ENCODE results near the gene EIF2B4. TPM values are rescaled to one million over a fixed set of nuclear protein-coding genes. Genes with fewer than 3 reads are reported as not detected.

Gene EIF2B4
- total and polyA plus RNA-seq, 9 of the 15 experiments (the other 6 are each of a cell fraction or from before 2014, with no cell fraction given) = 29.7 to 80.3 (median 58.9) TPM

- TF ChIP-seq, protein P1, sequence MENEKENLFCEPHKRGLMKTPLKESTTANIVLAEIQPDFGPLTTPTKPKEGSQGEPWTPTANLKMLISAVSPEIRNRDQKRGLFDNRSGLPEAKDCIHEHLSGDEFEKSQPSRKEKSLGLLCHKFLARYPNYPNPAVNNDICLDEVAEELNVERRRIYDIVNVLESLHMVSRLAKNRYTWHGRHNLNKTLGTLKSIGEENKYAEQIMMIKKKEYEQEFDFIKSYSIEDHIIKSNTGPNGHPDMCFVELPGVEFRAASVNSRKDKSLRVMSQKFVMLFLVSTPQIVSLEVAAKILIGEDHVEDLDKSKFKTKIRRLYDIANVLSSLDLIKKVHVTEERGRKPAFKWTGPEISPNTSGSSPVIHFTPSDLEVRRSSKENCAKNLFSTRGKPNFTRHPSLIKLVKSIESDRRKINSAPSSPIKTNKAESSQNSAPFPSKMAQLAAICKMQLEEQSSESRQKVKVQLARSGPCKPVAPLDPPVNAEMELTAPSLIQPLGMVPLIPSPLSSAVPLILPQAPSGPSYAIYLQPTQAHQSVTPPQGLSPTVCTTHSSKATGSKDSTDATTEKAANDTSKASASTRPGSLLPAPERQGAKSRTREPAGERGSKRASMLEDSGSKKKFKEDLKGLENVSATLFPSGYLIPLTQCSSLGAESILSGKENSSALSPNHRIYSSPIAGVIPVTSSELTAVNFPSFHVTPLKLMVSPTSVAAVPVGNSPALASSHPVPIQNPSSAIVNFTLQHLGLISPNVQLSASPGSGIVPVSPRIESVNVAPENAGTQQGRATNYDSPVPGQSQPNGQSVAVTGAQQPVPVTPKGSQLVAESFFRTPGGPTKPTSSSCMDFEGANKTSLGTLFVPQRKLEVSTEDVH (IDR thresholded peaks at IDR 0.05; ENCODE audit: low read depth, partially characterized antibody) = no peak
- TF ChIP-seq ZEB2 (IDR thresholded peaks at IDR 0.05) (no peak), HMG20B (CRISPR knock-in tag; IDR thresholded peaks at IDR 0.05) (no peak), FOXJ3 (CRISPR knock-in tag; IDR thresholded peaks at IDR 0.05) (no peak), FOXK2 (conservative IDR thresholded peaks at IDR 0.05 in 1 of 2, IDR thresholded peaks at IDR 0.05 in 1 of 2; ENCODE audit: low read depth in 2 of 2) (no peak), EZH2 (IDR thresholded peaks at IDR 0.05; ENCODE audit: borderline replicate concordance, low read depth, low read length) (no peak), ARHGAP35 (IDR thresholded peaks at IDR 0.05; ENCODE audit: partially characterized antibody) (no peak), DACH1 (IDR thresholded peaks at IDR 0.05; ENCODE audit: partially characterized antibody) (no peak), LEF1 (IDR thresholded peaks at IDR 0.05) (no peak), ZNF217 (CRISPR knock-in tag; IDR thresholded peaks at IDR 0.05) (no peak), ZKSCAN1 (IDR thresholded peaks at IDR 0.05; ENCODE audit: low read depth, low read length) (no peak), MXD1 (CRISPR knock-in tag; IDR thresholded peaks at IDR 0.05; ENCODE audit: borderline replicate concordance, poor library complexity, severe bottlenecking) (no peak), CHD4 (IDR thresholded peaks at IDR 0.05; ENCODE audit: insufficient read depth, insufficient replicate concordance, low read depth, low read length, poor library complexity, severe bottlenecking) (no peak), ATF2 (CRISPR knock-in tag; IDR thresholded peaks at IDR 0.05) (no peak), CREB3 (tag; conservative IDR thresholded peaks at IDR 0.05; ENCODE audit: low read depth) (no peak), KDM4B (IDR thresholded peaks at IDR 0.05; ENCODE audit: borderline replicate concordance in 2 of 2, low read depth in 1 of 2) (no peak)
- TF ChIP-seq, protein P2, sequence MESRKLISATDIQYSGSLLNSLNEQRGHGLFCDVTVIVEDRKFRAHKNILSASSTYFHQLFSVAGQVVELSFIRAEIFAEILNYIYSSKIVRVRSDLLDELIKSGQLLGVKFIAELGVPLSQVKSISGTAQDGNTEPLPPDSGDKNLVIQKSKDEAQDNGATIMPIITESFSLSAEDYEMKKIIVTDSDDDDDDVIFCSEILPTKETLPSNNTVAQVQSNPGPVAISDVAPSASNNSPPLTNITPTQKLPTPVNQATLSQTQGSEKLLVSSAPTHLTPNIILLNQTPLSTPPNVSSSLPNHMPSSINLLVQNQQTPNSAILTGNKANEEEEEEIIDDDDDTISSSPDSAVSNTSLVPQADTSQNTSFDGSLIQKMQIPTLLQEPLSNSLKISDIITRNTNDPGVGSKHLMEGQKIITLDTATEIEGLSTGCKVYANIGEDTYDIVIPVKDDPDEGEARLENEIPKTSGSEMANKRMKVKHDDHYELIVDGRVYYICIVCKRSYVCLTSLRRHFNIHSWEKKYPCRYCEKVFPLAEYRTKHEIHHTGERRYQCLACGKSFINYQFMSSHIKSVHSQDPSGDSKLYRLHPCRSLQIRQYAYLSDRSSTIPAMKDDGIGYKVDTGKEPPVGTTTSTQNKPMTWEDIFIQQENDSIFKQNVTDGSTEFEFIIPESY (CRISPR knock-in tag; IDR thresholded peaks at IDR 0.05) = no peak
Observed at GRCh38 chr2:27379836-27380625, 9.9 kb upstream of the EIF2B4 start (continued).

Data from K562 (cell line).